ENCODE results near the gene MRPL38.

DNA sequence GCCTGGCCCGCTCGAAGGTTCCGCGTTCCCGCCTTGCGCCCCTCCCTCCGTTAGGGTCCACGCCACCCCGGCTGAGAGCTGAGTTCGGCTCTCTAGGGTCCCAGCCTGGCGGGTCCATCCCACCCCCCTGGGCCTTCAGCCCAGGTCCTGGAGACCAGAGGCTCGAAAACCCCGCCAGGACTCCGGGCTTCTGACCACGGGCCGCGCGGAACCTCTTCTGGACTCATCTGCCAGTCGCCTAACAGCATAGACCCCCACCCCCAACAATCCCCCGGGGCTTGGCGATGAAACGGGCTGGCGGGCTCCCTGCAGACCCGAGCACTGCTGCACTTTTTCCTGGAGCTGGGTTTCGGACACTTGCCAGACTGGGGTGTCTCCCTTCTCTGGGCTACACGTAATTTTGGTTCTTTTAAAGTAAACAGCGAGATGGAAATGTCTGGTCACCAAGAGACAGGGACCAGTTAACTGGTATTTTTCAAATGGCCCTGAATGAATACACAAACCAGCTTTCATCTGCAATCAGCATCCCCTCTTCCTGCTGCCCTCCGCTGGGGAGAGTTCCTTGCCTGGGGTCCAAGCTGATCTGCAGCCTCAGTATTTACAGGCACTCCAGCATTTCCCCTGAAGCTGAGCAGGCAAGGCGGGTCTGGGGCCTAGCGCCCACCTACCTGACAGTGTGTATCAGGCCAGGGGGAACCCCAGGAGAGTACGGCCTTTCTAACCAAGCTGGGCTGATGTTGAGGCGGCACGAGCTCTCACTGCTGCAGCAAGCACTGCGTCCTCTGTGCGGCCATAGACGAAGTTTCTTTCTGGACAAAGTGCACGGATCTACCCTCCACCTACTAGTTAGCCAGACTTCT is 7.3 kb downstream of the MRPL38 start:
- TF ChIP-seq, protein P1, sequence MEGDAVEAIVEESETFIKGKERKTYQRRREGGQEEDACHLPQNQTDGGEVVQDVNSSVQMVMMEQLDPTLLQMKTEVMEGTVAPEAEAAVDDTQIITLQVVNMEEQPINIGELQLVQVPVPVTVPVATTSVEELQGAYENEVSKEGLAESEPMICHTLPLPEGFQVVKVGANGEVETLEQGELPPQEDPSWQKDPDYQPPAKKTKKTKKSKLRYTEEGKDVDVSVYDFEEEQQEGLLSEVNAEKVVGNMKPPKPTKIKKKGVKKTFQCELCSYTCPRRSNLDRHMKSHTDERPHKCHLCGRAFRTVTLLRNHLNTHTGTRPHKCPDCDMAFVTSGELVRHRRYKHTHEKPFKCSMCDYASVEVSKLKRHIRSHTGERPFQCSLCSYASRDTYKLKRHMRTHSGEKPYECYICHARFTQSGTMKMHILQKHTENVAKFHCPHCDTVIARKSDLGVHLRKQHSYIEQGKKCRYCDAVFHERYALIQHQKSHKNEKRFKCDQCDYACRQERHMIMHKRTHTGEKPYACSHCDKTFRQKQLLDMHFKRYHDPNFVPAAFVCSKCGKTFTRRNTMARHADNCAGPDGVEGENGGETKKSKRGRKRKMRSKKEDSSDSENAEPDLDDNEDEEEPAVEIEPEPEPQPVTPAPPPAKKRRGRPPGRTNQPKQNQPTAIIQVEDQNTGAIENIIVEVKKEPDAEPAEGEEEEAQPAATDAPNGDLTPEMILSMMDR (IDR thresholded peaks at IDR 0.05), result no peak
- no peak for TF ChIP-seq EZH2 (IDR thresholded peaks at IDR 0.05; ENCODE audit: borderline replicate concordance, insufficient read depth, low read depth, low read length, poor library complexity, severe bottlenecking)
